ENCODE results near the gene ACKR3.

Gene ACKR3

GRCh38 chr2:236583621-236584203 is 14.1 kb downstream of the ACKR3 start:
- no peak for DNase-seq
- no peaks in the 10 kb centered on the region for H3K27me3 ChIP-seq (replicated peaks; ENCODE audit: control insufficient read depth, insufficient read depth, low read length, poor library complexity, severe bottlenecking)
- H3K9me3 ChIP-seq (ENCODE audit: control insufficient read depth, low read length) = no peaks in the 10 kb centered on the region
- no peaks in the 10 kb centered on the region for H3K4me1 ChIP-seq (ENCODE audit: control insufficient read depth, insufficient read depth, low read length, poor library complexity, severe bottlenecking)
- H3K4me3 ChIP-seq (ENCODE audit: insufficient read depth, low read depth, low read length, poor library complexity, severe bottlenecking) = no peak overlapping the region
- H3K36me3 ChIP-seq (ENCODE audit: control insufficient read depth, insufficient read depth, low read length) = peaks cover 21% of the 10 kb centered on the region
- no peak overlapping the region for H3K27ac ChIP-seq (ENCODE audit: insufficient read depth, low read length, poor library complexity, severe bottlenecking)

- H3K9me3 ChIP-seq (ENCODE audit: control insufficient read depth, low read length) = no peaks in the 10 kb centered on the region
- no peak for DNase-seq
- no peak overlapping the region for H3K4me3 ChIP-seq (ENCODE audit: insufficient read depth, low read depth, low read length, poor library complexity, severe bottlenecking)
- H3K36me3 ChIP-seq (ENCODE audit: control insufficient read depth, insufficient read depth, low read length) = peaks cover 21% of the 10 kb centered on the region
- no peaks in the 10 kb centered on the region for H3K4me1 ChIP-seq (ENCODE audit: control insufficient read depth, insufficient read depth, low read length, poor library complexity, severe bottlenecking)
- H3K27me3 ChIP-seq (replicated peaks; ENCODE audit: control insufficient read depth, insufficient read depth, low read length, poor library complexity, severe bottlenecking) = no peaks in the 10 kb centered on the region
- no peak overlapping the region for H3K27ac ChIP-seq (ENCODE audit: insufficient read depth, low read length, poor library complexity, severe bottlenecking)
Observed at GRCh38 chr2:236584521-236585384, 15.1 kb downstream of the ACKR3 start.

GRCh38 chr2:236585966-236586365 is 16.3 kb downstream of the ACKR3 start:
- Histone ChIP-seq H3K4me1 (ENCODE audit: control insufficient read depth, insufficient read depth, low read length, poor library complexity, severe bottlenecking) (no peaks in the 10 kb centered on the region), H3K36me3 (ENCODE audit: control insufficient read depth, insufficient read depth, low read length) (peaks cover 11% of the 10 kb centered on the region), H3K4me3 (ENCODE audit: insufficient read depth, low read depth, low read length, poor library complexity, severe bottlenecking) (no peak overlapping the region), H3K27ac (ENCODE audit: insufficient read depth, low read length, poor library complexity, severe bottlenecking) (no peak overlapping the region), H3K9me3 (ENCODE audit: control insufficient read depth, low read length) (no peaks in the 10 kb centered on the region), H3K27me3 (replicated peaks; ENCODE audit: control insufficient read depth, insufficient read depth, low read length, poor library complexity, severe bottlenecking) (no peaks in the 10 kb centered on the region)
- no peak for DNase-seq

GRCh38 chr2:236587861-236588815 is 18.5 kb downstream of the ACKR3 start:
- Histone ChIP-seq H3K27me3 (replicated peaks; ENCODE audit: control insufficient read depth, insufficient read depth, low read length, poor library complexity, severe bottlenecking) (no peaks in the 10 kb centered on the region), H3K4me1 (ENCODE audit: control insufficient read depth, insufficient read depth, low read length, poor library complexity, severe bottlenecking) (no peaks in the 10 kb centered on the region), H3K27ac (ENCODE audit: insufficient read depth, low read length, poor library complexity, severe bottlenecking) (no peak overlapping the region), H3K9me3 (ENCODE audit: control insufficient read depth, low read length) (no peaks in the 10 kb centered on the region), H3K4me3 (ENCODE audit: insufficient read depth, low read depth, low read length, poor library complexity, severe bottlenecking) (no peak overlapping the region), H3K36me3 (ENCODE audit: control insufficient read depth, insufficient read depth, low read length) (no peaks in the 10 kb centered on the region)
- DNase-seq = no peak

GRCh38 chr2:236588932-236589592 is 19.4 kb downstream of the ACKR3 start:
- Histone ChIP-seq H3K36me3 (ENCODE audit: control insufficient read depth, insufficient read depth, low read length) (no peaks in the 10 kb centered on the region), H3K4me3 (ENCODE audit: insufficient read depth, low read depth, low read length, poor library complexity, severe bottlenecking) (no peak overlapping the region), H3K9me3 (ENCODE audit: control insufficient read depth, low read length) (no peaks in the 10 kb centered on the region), H3K27me3 (replicated peaks; ENCODE audit: control insufficient read depth, insufficient read depth, low read length, poor library complexity, severe bottlenecking) (no peaks in the 10 kb centered on the region), H3K27ac (ENCODE audit: insufficient read depth, low read length, poor library complexity, severe bottlenecking) (no peak overlapping the region), H3K4me1 (ENCODE audit: control insufficient read depth, insufficient read depth, low read length, poor library complexity, severe bottlenecking) (no peaks in the 10 kb centered on the region)
- DNase-seq = no peak

- Histone ChIP-seq H3K9me3 (ENCODE audit: control insufficient read depth, low read length) (no peaks in the 10 kb centered on the region), H3K27me3 (replicated peaks; ENCODE audit: control insufficient read depth, insufficient read depth, low read length, poor library complexity, severe bottlenecking) (no peaks in the 10 kb centered on the region), H3K36me3 (ENCODE audit: control insufficient read depth, insufficient read depth, low read length) (no peaks in the 10 kb centered on the region), H3K27ac (ENCODE audit: insufficient read depth, low read length, poor library complexity, severe bottlenecking) (no peak overlapping the region), H3K4me3 (ENCODE audit: insufficient read depth, low read depth, low read length, poor library complexity, severe bottlenecking) (no peak overlapping the region), H3K4me1 (ENCODE audit: control insufficient read depth, insufficient read depth, low read length, poor library complexity, severe bottlenecking) (no peaks in the 10 kb centered on the region)
- DNase-seq = no peak
Observed at GRCh38 chr2:236590846-236591245, 21.2 kb downstream of the ACKR3 start.

GRCh38 chr2:236592821-236593220 is 23.2 kb downstream of the ACKR3 start:
- Histone ChIP-seq H3K36me3 (ENCODE audit: control insufficient read depth, insufficient read depth, low read length) (no peaks in the 10 kb centered on the region), H3K4me3 (ENCODE audit: insufficient read depth, low read depth, low read length, poor library complexity, severe bottlenecking) (no peak overlapping the region), H3K4me1 (ENCODE audit: control insufficient read depth, insufficient read depth, low read length, poor library complexity, severe bottlenecking) (no peaks in the 10 kb centered on the region), H3K9me3 (ENCODE audit: control insufficient read depth, low read length) (no peaks in the 10 kb centered on the region), H3K27me3 (replicated peaks; ENCODE audit: control insufficient read depth, insufficient read depth, low read length, poor library complexity, severe bottlenecking) (no peaks in the 10 kb centered on the region), H3K27ac (ENCODE audit: insufficient read depth, low read length, poor library complexity, severe bottlenecking) (no peak overlapping the region)
- DNase-seq = no peak

- H3K27ac ChIP-seq (ENCODE audit: insufficient read depth, low read length, poor library complexity, severe bottlenecking) = no peak overlapping the region
- H3K36me3 ChIP-seq (ENCODE audit: control insufficient read depth, insufficient read depth, low read length) = no peaks in the 10 kb centered on the region
- no peaks in the 10 kb centered on the region for H3K27me3 ChIP-seq (replicated peaks; ENCODE audit: control insufficient read depth, insufficient read depth, low read length, poor library complexity, severe bottlenecking)
- no peak for DNase-seq
- no peak overlapping the region for H3K4me3 ChIP-seq (ENCODE audit: insufficient read depth, low read depth, low read length, poor library complexity, severe bottlenecking)
- H3K9me3 ChIP-seq (ENCODE audit: control insufficient read depth, low read length) = no peaks in the 10 kb centered on the region
- H3K4me1 ChIP-seq (ENCODE audit: control insufficient read depth, insufficient read depth, low read length, poor library complexity, severe bottlenecking) = no peaks in the 10 kb centered on the region
Observed at GRCh38 chr2:236593531-236593930, 23.9 kb downstream of the ACKR3 start.

- DNase-seq = no peak
- no peaks in the 10 kb centered on the region for H3K4me1 ChIP-seq (ENCODE audit: control insufficient read depth, insufficient read depth, low read length, poor library complexity, severe bottlenecking)
- H3K36me3 ChIP-seq (ENCODE audit: control insufficient read depth, insufficient read depth, low read length) = no peaks in the 10 kb centered on the region
- no peak overlapping the region for H3K27ac ChIP-seq (ENCODE audit: insufficient read depth, low read length, poor library complexity, severe bottlenecking)
- no peak overlapping the region for H3K4me3 ChIP-seq (ENCODE audit: insufficient read depth, low read depth, low read length, poor library complexity, severe bottlenecking)
- no peaks in the 10 kb centered on the region for H3K27me3 ChIP-seq (replicated peaks; ENCODE audit: control insufficient read depth, insufficient read depth, low read length, poor library complexity, severe bottlenecking)
- no peaks in the 10 kb centered on the region for H3K9me3 ChIP-seq (ENCODE audit: control insufficient read depth, low read length)
Observed at GRCh38 chr2:236593956-236594355, 24.3 kb downstream of the ACKR3 start.
